GM13976 (cell line): ENCODE data around the gene SHISA2.

ENCODE experiments used
- DNase-seq: peaks from one replicate; pipeline ENCODE4 v3.0.0; 2012; ENCODE audit warnings: low spot score
- in situ Hi-C: fragments of 300-500 bp; cut with MboI; formaldehyde crosslinking; loops from one replicate; pipeline ENCODE4 v1.12.0; 2022; ENCODE audit warnings: low sequenced_read_pairs, mixed read lengths, inconsistent platforms; ENCODE audit not compliant: unreplicated experiment
- TF ChIP-seq, protein P1 (sequence below): IDR thresholded peaks from 2 replicates; pipeline ENCODE4 v1.5.1; 2012; ENCODE audit warnings: borderline replicate concordance, mild to moderate bottlenecking; ENCODE audit not compliant: insufficient read depth; ENCODE audit errors: extremely low read depth, missing control alignments, control extremely low read depth

SHISA2 gene

GRCh38 chr13:26019881-26020870 is 31.6 kb downstream of the SHISA2 start:
- DNase-seq, result no peak
- TF ChIP-seq, protein P1, sequence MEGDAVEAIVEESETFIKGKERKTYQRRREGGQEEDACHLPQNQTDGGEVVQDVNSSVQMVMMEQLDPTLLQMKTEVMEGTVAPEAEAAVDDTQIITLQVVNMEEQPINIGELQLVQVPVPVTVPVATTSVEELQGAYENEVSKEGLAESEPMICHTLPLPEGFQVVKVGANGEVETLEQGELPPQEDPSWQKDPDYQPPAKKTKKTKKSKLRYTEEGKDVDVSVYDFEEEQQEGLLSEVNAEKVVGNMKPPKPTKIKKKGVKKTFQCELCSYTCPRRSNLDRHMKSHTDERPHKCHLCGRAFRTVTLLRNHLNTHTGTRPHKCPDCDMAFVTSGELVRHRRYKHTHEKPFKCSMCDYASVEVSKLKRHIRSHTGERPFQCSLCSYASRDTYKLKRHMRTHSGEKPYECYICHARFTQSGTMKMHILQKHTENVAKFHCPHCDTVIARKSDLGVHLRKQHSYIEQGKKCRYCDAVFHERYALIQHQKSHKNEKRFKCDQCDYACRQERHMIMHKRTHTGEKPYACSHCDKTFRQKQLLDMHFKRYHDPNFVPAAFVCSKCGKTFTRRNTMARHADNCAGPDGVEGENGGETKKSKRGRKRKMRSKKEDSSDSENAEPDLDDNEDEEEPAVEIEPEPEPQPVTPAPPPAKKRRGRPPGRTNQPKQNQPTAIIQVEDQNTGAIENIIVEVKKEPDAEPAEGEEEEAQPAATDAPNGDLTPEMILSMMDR, result no peak
- in situ Hi-C loops, result no loop called here

- TF ChIP-seq, protein P1, result no peak
- DNase-seq, result no peak
- in situ Hi-C loops, result no loop called here
These were observed 32.6 kb downstream of the SHISA2 start for GRCh38 chr13:26019251-26019650.

- in situ Hi-C loops, result no loop called here
- TF ChIP-seq, protein P1, result no peak
- no peak for DNase-seq
These were observed 33.7 kb downstream of the SHISA2 start for GRCh38 chr13:26017932-26018665.

DNA sequence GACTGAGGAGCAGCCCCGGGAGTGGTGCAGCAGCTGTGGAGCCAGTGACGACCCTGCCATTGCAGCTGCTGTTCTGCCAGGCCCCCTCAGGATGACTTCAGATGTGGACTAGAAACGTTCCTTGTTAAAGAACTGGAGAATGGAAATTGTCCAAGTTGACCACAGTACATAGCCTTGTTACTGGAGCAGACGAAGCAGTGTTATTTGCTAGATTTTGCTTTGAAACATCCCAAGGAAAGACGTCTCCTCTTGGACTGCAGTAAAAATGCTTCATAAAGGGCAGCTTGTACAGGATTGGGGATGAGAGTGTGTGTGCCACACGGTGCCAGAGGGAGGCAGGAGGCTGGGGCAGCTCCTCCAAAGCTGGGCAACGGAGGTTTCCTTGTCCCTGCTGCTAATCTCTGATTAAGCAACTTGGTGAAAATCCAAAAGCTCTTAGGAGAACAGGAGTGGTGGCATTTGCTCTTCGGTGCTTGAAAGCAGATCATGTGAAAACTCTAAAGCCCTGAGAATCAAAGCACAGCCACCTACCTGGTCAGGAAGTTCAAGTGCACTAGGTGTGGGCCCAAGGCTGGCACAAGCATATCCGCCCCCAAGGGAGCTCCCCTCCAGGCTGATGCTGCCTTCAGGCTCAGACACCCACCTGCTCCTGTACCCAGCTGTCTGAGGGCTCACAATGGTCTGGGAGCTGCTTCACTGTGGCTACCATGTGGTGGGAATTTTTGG is 34.5 kb downstream of the SHISA2 start:
- in situ Hi-C loops, result no loop called here
- DNase-seq, result no peak
- TF ChIP-seq, protein P1, result no peak

DNA sequence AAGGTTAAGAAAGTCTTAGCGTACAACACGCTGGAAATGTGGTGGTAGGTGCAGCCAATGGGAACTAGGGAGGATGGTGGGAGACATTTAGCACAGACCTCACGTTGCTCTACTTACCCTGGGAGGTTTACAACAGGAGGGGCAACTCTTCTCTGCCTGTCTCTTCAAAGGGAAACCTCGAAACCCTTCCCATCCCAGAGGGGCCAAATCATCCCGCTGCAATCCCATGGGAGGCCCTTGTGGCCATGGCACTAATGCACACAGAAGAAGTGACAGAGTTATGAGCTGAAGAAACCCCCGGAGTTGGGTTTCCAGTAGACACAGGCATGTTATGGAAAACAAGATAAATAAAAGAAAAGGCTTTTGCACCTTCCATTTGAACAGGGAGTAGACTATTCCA is 35.6 kb downstream of the SHISA2 start:
- no peak for DNase-seq
- in situ Hi-C loops, result no loop called here
- TF ChIP-seq, protein P1, result no peak
